ENCODE measurements around the gene CPLX3.
A peak's percentile ranks its signal among the peaks of the same experiment; 100 is the strongest.

CPLX3 gene

GRCh38 chr15:74864296-74864695 lies 37.9 kb downstream of the CPLX3 start:
- TF ChIP-seq PATZ1 (CRISPR knock-in tag; IDR thresholded peaks at IDR 0.05; ENCODE audit: borderline replicate concordance) = no peak
- TF ChIP-seq PPARA (CRISPR knock-in tag; IDR thresholded peaks at IDR 0.05; ENCODE audit: borderline replicate concordance) = no peak
- no peak for TF ChIP-seq SNAI2 (CRISPR knock-in tag; IDR thresholded peaks at IDR 0.05)
- no peak for TF ChIP-seq ZNF70 (CRISPR knock-in tag; IDR thresholded peaks at IDR 0.05)
- no peak for TF ChIP-seq CSDC2 (CRISPR knock-in tag; IDR thresholded peaks at IDR 0.05)
- no peak for ATAC-seq

GRCh38 chr15:74865316-74865715 lies 38.9 kb downstream of the CPLX3 start:
- TF ChIP-seq TSHZ2 (CRISPR knock-in tag; IDR thresholded peaks at IDR 0.05) (no peak), ZC3H10 (CRISPR knock-in tag; IDR thresholded peaks at IDR 0.05) (no peak), ZFP30 (CRISPR knock-in tag; IDR thresholded peaks at IDR 0.05) (no peak), POU6F1 (CRISPR knock-in tag; IDR thresholded peaks at IDR 0.05; ENCODE audit: borderline replicate concordance, low read depth) (no peak)
- no peak for ATAC-seq

GRCh38 chr15:74866090-74866489 lies 39.7 kb downstream of the CPLX3 start:
- peak; percentile 70 for ATAC-seq
- no peak for TF ChIP-seq RARB (CRISPR knock-in tag; IDR thresholded peaks at IDR 0.05)
- TF ChIP-seq TSHZ2 (CRISPR knock-in tag; IDR thresholded peaks at IDR 0.05) = no peak
- TF ChIP-seq ISL1 (CRISPR knock-in tag; IDR thresholded peaks at IDR 0.05) = no peak
- no peak for TF ChIP-seq PATZ1 (CRISPR knock-in tag; IDR thresholded peaks at IDR 0.05; ENCODE audit: borderline replicate concordance)
- no peak for TF ChIP-seq CSRNP3 (CRISPR knock-in tag; IDR thresholded peaks at IDR 0.05)
- no peak for TF ChIP-seq ZNF70 (CRISPR knock-in tag; IDR thresholded peaks at IDR 0.05)
- no peak for TF ChIP-seq GLIS3 (CRISPR knock-in tag; IDR thresholded peaks at IDR 0.05)
- no peak for TF ChIP-seq ESRRG (CRISPR knock-in tag; IDR thresholded peaks at IDR 0.05)
- TF ChIP-seq CSDC2 (CRISPR knock-in tag; IDR thresholded peaks at IDR 0.05) = no peak
- no peak for TF ChIP-seq ZFP3 (CRISPR knock-in tag; IDR thresholded peaks at IDR 0.05)
- no peak for TF ChIP-seq TCF4 (CRISPR knock-in tag; IDR thresholded peaks at IDR 0.05; ENCODE audit: borderline replicate concordance)
- TF ChIP-seq ZNF565 (CRISPR knock-in tag; conservative IDR thresholded peaks at IDR 0.05; ENCODE audit: low read depth) = no peak
- TF ChIP-seq ZNF8 (CRISPR knock-in tag; IDR thresholded peaks at IDR 0.05) = no peak
- no peak for TF ChIP-seq CREB5 (CRISPR knock-in tag; IDR thresholded peaks at IDR 0.05; ENCODE audit: low read depth)
- TF ChIP-seq TOX (CRISPR knock-in tag; IDR thresholded peaks at IDR 0.05; ENCODE audit: borderline replicate concordance) = no peak
- no peak for TF ChIP-seq POU6F1 (CRISPR knock-in tag; IDR thresholded peaks at IDR 0.05; ENCODE audit: borderline replicate concordance, low read depth)
- no peak for TF ChIP-seq ZFP30 (CRISPR knock-in tag; IDR thresholded peaks at IDR 0.05)
